Measurements from ENCODE around the gene LASP1.

LASP1 gene

DNA sequence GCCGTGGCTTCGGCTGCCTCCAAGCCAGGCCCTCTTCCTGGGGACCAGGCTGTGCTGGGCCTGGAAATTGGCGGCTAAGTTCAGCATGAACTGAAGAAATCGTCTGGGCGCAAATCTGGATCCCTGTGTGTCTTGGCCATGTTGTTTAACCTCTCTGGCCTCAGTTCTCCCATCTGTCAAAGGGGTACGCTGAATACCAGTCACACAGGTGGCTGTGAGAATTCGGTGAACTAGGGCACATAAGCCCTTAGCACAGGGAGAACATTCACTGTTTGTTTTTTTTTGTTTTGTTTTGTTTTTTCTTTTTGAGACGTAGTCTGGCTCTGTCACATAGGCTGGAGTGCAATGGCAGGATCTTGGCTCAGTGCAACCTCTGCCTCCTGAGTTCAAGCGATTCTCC is 19.0 kb downstream of the LASP1 start:
- no peak for DNase-seq (ENCODE audit: low read depth)

DNA sequence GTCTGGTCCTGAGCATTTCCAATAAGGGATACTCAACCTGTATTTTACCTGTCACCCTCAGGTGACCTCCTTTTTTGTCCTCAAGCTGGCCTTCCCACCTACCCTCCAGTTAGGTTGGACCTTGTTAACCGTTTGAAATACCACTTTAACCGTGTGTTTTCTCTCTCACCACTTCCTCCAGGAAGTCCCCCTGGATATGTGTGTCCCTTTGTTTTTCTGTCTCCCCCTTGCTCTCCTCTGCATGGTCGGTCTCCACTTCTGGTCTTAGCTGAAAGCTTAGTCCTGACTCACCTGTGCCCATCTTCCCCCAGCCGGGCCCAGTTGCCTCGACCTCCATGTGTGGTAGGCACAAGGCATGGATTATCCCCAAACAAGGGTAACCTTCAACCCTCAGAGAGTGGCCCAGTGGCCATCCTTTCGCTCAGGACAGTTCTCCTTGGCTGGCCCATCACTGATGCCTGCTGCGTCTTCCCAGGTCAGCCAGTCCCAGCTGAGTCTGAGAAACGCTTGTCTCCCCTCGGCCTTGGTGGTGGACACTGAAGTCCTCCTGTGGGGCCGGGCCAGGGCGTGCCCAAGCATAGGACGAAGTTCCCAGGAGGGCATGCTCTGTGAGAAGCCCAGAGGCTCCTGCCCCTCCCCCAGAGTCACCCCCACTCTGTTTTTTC is 20.0 kb downstream of the LASP1 start:
- no peak for DNase-seq (ENCODE audit: low read depth)

DNA sequence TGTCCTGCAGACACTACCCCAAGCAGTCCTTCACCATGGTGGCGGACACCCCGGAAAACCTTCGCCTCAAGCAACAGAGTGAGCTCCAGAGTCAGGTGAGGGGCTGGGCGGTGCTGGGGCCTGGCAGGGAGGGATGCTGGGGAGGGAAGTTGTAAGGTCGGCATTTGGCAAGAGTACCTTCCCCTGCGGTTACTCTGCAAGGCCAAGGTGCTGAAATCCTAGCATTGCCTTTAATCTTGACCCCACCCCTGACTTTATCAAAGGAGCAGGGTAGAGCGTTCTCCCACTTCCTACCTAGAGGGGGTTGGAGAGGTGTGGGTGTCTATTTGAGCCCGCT is 20.5 kb downstream of the LASP1 start:
- no peak for DNase-seq (ENCODE audit: low read depth)

DNA sequence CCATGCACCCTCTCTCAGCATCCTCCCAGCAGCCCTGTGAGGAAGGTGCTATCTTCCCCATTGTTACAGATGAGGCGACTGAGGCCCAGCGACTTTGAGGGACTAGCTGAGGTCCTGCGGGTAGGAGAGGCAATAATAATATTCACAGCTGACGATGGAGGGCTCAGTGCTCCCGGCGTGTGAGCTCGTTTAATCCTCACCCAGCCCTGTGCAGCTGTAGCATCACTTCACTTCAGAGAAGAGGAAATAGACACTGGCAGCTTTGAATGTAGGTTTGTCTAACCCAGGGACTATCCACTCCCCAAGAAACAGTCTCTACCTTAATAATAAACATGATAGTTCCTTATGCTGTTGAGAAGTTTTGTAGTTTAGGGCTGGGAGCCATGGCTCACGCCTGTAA is 21.6 kb downstream of the LASP1 start:
- DNase-seq (ENCODE audit: low read depth) = no peak

DNA sequence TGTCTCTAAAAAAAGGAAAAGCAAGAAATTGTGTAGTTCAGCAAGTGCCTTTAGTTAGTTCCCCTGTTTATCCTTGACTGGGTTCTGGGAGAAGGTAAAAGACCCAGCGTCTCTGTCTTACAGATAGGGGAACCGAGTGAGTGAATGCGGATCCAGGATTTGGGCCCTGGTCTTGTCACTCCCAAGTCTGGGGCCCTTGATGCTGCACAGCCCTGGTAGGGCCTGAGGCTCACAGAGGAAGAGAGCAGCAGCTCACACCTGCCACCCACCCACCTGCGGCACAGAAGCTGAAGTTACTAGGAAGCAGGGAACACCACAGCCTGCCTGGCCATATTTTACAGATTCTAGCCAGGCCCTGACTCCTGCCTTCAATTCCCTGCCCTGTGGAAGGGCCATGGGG is 22.2 kb downstream of the LASP1 start:
- DNase-seq (ENCODE audit: low read depth) = no peak

DNA sequence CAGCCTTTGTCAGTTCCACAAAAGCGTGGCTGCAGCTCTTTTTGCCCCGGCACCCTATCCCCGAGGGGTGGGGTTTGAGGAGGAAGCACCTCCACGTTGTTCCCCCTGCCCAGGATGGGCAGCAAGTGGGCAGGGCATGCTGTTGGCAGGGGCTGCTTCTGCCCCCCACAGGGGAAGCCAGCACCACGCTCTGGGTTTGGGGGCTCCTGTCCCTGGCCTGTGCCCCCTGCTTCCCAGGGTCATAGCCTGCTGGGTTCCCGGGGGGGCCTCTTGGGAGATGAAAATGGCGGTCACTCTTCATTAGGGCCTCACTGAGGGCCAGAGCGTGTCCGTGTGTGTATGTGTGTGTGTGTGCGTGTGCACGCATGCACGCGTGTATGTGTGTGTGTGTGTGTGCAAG is 22.8 kb downstream of the LASP1 start:
- DNase-seq (ENCODE audit: low read depth) = no peak

DNA sequence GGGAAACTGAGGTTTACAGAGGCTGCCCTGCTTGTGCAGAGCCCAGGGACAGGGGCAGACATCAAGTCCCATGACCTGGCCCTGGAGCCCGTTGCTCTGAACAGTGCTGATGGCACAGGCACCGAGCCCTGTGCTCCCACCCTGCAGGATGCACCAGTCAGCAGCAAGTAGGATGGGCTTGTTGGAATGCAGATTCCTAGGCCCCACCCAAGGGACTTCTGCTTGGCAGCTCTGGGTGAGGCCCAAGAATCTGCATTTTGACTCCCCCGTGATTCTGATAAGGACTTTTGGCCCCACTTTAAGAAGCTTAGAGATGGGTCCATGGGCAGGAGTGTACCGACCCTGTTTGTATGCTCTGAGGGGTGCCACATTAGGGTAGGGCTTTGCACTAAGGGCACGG is 23.3 kb downstream of the LASP1 start:
- no peak for DNase-seq (ENCODE audit: low read depth)

DNA sequence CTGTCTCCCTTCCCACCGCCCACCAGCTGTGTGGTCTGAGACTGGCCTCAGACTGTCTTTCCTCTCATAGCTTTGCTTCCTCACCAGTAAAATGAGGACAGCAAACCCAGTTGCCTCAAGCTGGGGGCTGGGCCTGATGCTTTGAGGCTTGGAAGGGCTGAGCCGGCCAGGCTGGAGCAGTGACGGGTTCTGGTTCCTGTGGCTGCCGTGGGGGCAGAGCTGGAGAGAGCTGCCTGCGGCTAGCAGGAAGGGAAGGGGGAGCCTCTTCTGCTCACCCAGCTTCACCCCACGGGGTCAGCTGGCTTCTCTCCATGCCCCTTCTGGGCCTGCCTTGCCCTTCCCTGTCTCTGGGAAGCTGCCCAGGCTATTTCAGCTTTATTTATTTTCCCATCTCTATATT is 23.7 kb downstream of the LASP1 start:
- no peak for DNase-seq (ENCODE audit: low read depth)

DNA sequence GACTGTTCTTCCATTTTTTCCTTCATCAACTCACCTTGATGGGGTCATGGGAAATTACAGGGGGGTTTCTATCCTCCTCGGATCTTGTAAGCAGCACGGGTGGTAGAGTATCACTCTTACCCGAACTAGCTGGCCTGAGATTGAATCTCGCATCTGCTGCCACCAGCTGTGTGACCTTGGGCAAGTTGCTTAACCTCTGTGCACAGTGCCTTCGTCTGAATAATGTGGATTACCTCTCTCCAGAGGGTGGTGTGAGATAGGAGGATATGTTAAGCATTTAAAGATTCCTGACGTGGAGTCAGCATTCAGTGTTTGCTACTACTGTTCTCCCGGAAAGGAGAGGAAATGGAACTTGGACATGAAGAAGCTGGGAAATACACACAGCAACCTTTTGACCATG is 24.4 kb downstream of the LASP1 start:
- no peak for DNase-seq (ENCODE audit: low read depth)

DNA sequence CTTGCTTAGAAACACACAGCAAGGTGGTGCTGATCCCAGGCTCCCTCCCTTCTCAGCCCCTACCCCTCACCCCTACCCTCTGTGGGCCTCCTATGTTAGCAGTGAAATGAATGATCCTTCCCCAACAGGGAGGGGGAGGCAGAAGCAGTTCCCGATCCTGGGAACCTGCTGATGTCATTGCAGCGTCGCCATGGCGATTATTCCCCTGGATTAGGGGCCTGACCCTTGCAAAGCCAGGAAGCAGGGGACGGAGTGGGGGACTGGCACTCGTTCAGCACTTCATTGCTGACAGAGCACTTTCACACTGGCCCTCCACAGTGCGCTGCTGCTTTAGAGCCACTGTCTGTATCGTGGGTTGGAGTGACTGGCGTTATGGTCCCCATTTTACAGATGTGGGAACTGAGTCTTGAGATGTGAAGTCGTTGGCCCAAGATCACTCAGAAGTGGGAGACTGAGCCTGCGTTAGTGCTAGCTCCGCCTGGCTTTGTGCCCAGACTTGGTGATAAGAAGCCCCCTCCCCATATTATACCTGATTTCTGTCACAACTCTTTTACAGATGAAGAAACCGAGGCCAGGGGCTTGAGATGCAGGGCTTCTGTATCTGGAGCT is 26.6 kb downstream of the LASP1 start:
- DNase-seq (ENCODE audit: low read depth) = no peak

DNA sequence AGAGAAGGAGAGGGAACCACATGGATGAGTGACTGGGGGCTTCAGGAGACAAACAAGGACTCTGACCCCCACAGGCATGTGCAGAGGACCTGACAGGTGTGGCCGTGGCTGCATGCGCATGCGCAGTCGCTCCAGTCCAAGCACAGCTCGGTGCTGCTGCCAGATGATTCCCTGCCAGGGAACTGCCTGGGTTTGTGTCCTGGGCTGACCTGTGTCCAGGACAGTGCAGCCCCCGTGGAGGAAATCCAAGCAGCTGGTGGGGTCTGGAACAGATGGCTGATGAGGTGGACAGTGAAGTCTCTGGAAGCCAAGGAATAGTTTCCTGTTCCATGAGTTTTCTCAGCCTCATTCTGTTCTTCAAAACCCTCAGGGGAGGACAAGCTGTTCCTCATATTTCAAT is 27.3 kb downstream of the LASP1 start:
- DNase-seq (ENCODE audit: low read depth) = no peak

DNA sequence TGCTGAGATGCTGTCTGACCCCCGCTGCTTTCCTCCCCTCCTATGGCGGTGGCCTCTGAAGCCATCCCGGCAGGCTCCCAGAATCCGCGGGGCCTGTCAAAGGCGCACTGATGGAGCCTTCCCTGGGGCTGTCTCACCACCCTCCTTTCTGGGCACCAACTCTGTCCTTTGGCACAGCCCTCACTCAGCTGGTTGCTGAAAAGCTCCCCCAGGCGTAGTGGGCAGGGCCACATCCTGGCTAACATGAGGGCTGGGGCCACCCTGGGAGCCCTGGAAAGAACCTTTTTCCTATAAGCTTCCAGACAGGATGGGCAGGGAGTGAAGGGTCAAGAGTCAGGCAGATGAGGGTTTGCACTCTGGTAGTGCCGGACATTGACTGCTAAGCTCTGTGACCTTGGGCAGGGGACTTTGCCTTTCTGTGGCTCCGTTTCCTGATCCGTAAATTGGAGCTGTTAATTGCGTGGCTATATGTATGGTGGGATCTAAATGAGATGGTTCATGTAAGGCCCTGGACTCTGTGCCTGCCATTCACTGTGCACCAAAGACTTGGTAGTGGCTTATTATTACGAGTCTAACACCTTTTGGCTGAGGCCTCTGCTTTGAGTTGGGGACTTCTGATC is 27.9 kb downstream of the LASP1 start:
- DNase-seq (ENCODE audit: low read depth) = no peak

DNA sequence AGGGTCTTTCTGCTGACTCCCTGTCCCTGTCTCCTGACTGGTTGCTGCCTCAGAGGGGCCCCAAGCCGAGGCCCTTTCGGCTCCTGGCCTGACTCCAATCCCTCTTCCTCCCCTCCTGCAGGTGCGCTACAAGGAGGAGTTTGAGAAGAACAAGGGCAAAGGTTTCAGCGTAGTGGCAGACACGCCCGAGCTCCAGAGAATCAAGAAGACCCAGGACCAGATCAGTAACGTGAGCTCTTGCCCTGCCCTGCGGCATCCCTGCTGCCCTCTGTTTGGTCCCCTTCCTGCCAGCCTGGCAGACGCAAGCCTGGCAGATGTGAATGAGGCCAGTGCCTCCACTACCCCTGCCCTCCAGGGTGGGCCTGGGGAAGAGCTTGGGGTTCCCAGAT is 28.4 kb downstream of the LASP1 start:
- DNase-seq (ENCODE audit: low read depth) = no peak

DNA sequence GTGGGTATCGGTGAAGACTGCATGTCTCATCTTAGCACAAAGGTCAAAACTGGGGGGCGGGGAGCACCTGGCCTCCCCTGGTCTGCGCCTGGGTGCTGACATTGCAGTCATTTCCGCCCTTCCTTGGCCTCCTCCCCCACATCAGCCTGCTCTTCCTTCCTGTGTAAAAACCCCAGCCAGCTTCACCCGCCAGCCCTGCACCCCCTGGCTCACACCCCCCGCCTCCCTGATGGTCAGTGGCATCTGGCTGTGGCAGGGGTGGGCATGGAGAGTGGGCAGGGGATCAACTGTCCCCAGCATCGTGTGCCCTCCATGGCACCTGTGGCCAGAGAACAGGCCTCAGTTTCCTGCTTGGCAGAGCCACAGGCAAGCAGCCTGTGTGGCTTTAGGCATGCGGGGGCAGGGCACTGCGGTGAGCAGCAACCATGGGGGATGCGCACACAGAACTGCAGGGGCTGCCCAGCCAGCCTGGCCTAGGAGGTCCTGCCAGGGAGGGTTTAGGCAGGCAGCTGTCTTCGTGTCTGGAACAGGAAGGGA is 29.0 kb downstream of the LASP1 start:
- DNase-seq (ENCODE audit: low read depth) = no peak

DNA sequence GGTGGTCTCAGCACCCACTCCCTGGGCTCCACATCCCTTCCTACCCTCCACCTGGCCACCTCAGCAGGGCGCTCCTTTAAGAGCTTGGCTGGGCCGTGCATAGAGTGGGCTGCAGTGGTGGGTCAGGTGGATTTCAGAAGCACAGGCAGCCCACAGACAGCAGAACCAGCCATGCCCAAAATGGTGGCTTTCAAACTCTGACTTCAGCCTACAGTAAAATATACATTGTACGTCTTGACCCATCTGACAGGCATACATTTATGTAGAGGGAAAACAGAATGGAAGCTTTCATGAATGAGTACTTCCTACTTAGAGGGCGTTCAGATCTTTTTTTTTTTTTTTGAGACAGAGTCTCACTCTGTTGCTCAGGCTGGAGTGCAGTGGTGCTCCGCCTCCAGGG is 29.6 kb downstream of the LASP1 start:
- no peak for DNase-seq (ENCODE audit: low read depth)

DNA sequence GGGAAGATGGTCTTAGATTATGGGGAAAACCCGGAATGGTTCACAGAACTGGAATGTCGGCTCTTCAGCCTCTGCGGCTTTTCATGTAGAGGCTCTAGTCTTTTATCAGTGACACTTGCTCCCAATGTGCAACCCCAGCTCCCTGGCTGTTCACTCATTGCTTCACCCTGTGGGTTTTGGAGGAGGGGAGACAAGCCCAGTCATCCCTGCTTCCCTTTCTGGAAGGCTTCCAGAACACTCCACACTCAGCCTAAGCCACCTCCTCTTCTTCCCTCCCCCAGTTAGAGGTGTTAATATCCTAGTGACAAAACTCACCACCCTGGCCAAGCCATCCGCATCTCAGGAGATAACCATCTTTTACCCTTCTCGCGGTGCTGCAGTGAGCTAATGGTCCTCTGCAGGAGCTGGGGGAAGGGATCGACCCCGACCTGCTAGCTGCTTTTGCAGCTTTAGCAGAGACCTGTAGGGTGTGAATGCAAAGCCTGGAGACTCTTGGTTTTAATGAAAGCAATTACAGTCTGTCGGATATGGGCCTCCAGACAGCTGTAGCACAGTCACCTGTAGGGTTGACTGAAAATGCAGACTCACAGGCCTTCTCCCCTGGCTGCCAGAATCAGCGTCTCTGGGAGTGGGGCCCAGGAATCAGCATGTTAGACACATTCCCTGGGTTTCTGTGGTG is 31.3 kb downstream of the LASP1 start:
- peak; percentile 95 for DNase-seq (ENCODE audit: low read depth)

DNA sequence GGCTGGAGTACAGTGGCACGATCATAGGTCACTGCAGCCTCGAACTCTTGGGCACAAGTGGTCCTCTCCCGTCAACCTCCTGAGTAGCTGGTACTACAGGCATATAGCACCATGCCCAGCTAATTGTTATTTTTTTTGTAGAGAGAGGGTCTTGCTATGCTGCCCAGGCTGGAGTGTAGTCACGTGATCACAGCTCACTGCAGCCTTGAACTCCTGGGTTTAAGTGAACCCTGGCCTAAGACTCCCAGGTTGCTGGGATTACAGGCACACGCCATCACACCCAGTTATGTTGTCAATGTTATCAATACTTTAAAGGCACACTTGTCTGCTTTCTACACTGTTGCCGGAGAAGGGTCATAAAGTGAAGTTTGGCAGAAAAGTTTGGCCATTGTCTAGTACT is 33.5 kb downstream of the LASP1 start:
- no peak for DNase-seq (ENCODE audit: low read depth)

DNA sequence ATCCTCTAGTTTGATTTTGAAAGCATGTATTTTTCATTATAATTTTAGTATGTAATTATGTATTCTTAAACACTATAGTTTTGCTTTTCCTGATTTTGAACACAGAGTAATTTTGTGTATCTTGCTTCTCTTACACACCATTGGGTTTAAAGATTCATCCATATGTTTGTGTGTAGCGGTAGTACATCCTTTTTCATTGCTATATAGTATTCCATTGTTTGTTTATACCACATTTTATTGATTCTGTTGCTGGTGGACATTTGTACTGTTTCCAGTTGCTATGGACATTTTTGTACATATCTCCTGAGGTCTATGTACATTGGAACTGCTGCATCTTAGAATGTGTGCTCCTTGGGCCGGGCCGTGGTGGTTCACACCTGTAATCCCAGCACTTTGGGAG is 35.0 kb downstream of the LASP1 start:
- DNase-seq (ENCODE audit: low read depth) = no peak

DNA sequence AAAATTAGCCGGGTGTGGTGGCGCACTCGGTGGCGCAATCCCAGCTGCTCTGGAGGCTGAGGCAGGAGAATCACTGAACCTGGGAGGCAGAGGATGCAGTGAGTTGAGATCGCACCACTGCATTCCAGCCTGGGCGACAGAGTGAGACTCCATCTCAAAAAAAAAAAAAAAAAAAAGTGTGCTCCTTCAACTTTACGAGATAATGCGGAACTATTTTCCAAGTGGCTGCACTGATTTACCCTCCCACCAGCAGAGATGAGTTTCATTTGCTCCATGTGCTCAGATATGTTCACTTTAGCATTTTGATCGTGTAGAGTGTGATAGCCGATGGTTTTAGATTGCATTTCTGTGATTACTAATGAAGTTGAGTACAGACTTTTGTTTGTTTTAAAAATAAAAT is 35.5 kb downstream of the LASP1 start:
- DNase-seq (ENCODE audit: low read depth) = no peak

DNA sequence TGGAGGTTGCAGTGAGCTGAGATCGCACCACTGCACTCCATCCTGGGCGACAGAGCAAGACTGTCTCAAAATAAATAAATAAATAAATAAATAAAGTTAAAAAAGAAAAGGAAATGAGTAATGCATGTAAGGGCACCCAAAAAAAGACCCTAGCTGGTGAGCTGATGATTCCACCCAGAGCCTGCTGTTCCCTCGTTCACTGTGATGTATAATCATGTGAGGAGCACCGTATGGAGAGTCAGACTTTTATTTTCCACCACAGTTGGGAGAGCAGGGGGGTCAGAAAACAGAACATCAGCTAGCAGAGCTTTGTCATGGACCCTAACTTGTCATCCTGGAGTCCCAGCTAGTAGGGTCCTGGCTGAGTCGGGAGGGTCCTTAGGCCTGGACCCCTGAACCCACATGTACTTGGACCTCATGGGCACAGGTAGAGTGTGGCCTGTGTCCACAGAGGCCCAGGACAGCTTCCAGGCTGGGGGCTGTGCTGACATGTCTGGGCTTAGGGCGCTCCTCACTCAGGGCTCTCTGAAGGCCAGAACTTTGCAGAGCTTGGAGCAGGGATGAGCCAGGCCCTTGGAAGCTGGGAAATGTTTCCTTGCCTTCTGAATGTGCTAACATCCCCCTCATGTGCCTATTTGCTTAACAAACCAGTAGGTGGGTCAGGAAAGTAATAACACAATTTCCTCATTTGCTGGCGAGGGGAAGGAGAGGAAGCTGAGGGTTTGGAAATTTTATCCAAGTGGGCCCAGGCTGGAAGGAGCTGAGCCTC is 36.8 kb downstream of the LASP1 start:
- no peak for DNase-seq (ENCODE audit: low read depth)

DNA sequence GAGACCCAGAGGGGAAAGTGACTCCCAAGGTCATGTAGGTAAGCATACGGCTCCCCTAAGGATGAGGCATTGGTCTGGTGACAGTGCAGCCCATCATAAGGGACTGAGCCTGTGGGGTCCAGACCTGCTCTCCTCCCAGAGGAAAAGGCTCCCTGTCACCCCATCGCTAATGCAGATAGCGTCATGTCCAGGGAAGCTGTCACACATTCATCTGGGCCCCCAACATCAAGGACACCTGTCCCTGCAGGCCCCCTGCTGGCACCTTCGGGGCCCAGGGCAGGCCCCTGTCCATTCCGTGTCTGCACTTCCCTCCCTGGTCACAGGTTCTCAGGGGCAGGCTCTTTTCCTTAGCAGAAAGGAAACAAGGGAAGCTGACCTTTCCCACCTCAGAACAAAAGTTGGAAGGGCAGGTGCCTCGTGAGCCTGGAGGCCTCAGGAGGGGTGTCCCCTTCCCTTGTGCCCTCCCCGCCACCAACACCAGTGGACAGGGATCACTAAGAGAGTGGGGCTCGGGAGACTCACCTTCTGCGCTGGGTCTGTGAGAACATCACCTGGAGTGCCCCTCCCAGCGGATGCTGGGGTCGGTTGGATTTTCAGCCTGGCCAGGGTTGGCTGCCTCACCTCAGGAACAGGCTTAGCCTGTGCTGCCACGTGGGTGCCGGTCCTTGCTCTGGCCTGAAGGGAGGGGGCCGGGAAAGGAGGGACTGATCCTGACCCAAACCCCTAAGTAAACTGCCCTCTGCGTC is 38.2 kb downstream of the LASP1 start:
- DNase-seq (ENCODE audit: low read depth) = no peak

DNA sequence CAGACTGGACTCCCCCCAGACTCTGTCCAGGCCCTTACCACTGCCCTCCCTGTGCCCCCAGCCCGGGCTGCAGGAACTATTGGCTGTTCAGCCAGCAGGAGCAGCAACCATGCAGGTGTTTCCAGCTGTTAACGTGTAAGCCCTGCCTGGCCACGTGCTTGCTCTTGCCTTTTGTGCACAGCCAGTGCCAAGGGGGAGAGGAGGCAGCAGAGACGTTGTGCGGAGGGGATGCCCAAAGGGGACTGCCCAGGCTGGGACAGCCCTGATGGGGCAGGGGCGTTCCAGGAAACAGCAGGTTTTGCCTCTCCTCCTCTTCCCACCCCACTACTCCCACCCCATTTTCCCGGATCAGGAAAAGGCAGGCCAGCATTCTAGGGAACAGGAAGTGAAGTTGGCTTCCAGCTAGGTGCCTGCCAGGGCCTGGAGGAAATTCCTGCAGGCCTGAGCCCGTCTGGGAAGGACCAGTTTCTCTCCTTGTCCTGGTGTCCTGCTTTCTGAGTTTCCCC is 38.9 kb downstream of the LASP1 start:
- no peak for DNase-seq (ENCODE audit: low read depth)
